B cell (primary cell): ENCODE measurements around the gene CASR. TPM values are rescaled to one million over a fixed set of nuclear protein-coding genes. Genes with fewer than 3 reads are reported as not detected.

Experiments
- ATAC-seq: fragments of 200-7000 bp; cut with Tn5 transposase; one replicate; pipeline ENCODE4 v1.10.0; 2021; ENCODE audit warnings: low read depth, mild to moderate bottlenecking, moderate number of reproducible peaks, moderate library complexity
- CTCF ChIA-PET: fragments of 350-600 bp; sonication (Branson Sonifier 250); formaldehyde crosslinking; loops from one replicate; lab custom pipeline; 2021; ENCODE audit warnings: antibody characterized with exemption, inconsistent platforms; lab: Charles Lee
- POLR2A ChIA-PET: fragments of 350-600 bp; sonication (Branson Sonifier 250); formaldehyde crosslinking; loops from one replicate; lab custom pipeline; 2021; ENCODE audit warnings: antibody characterized with exemption; lab: Charles Lee
- DNase-seq: peaks from one replicate; pipeline ENCODE4 v3.0.0; 2013
- H2AFZ ChIP-seq: 2 replicates; pipeline ENCODE4 v1.6.1; 2012; ENCODE audit warnings: mild to moderate bottlenecking, low read depth, low read length; ENCODE audit not compliant: insufficient read depth, poor library complexity, severe bottlenecking
- H3K27ac ChIP-seq, 2 donors: 1 replicate in 1 of 2; 2 replicates in 1 of 2; pipeline ENCODE4 v1.5.1; 2012 to 2013; ENCODE audit warnings: low read length in 2 of 2, mild to moderate bottlenecking in 2 of 2, moderate library complexity in 1 of 2
- H3K27me3 ChIP-seq, 4 experiments: fragments of 200-600 bp in 1 of 4; sonication (generic) in 1 of 4; replicated peaks in 1 of 4; 1 replicate in 2 of 4; 2 replicates in 2 of 4; pipeline versions ENCODE4 v1.6.1 to v1.7.0; 2013 to 2016; ENCODE audit warnings: low read length in 3 of 4, mild to moderate bottlenecking in 2 of 4, mixed read lengths in 1 of 4, moderate library complexity in 1 of 4; ENCODE audit not compliant: insufficient read depth in 4 of 4, control insufficient read depth in 3 of 4; ENCODE audit errors: control extremely low read depth in 1 of 4
- H3K36me3 ChIP-seq, 2 experiments: replicated peaks in 1 of 2; 1 replicate in 1 of 2; 2 replicates in 1 of 2; pipeline versions ENCODE4 v1.6.1 to v1.7.1; 2013; ENCODE audit warnings: low read length in 1 of 2; ENCODE audit not compliant: insufficient read depth in 2 of 2, control insufficient read depth in 1 of 2; ENCODE audit errors: control extremely low read depth in 1 of 2, extremely low read depth in 1 of 2
- H3K4me1 ChIP-seq, 2 donors: fragments of 200-600 bp in 1 of 2; sonication (generic) in 1 of 2; 1 replicate in 1 of 2; 2 replicates in 1 of 2; pipeline versions ENCODE4 v1.5.1 to v1.6.1; 2013 to 2017; ENCODE audit warnings: low read length in 2 of 2; ENCODE audit not compliant: control insufficient read depth in 2 of 2, insufficient read depth in 2 of 2
- H3K4me2 ChIP-seq: replicated peaks from 2 replicates; pipeline ENCODE3; 2012; ENCODE audit warnings: mild to moderate bottlenecking, low read depth, low read length; ENCODE audit not compliant: poor library complexity, severe bottlenecking
- H3K4me3 ChIP-seq, 5 experiments: fragments of 200-600 bp in 1 of 5; sonication (generic) in 1 of 5; 1 replicate in 3 of 5; 2 replicates in 2 of 5; pipeline versions ENCODE4 v1.5.1 to v1.7.0; 2011 to 2016; ENCODE audit warnings: low read length in 4 of 5, mild to moderate bottlenecking in 4 of 5, low read depth in 2 of 5, control low read depth in 1 of 5, moderate library complexity in 1 of 5; ENCODE audit not compliant: insufficient read depth in 1 of 5; ENCODE audit errors: control extremely low read depth in 1 of 5, extremely low read depth in 1 of 5
- H3K79me2 ChIP-seq: fragments of 200-600 bp; sonication (generic); one replicate; pipeline ENCODE4 v1.6.0; 2016; ENCODE audit warnings: low read length; ENCODE audit not compliant: control insufficient read depth, insufficient read depth
- H3K9ac ChIP-seq: fragments of 200-600 bp; sonication (generic); 2 replicates; pipeline ENCODE4 v1.6.1; 2017; ENCODE audit warnings: mild to moderate bottlenecking, low read length, moderate library complexity
- H3K9me3 ChIP-seq, 3 donors: one replicate each; pipeline versions ENCODE4 v1.6.1 to v1.7.1; 2013; ENCODE audit warnings: low read length in 2 of 3; ENCODE audit not compliant: control insufficient read depth in 2 of 3, insufficient read depth in 1 of 3; ENCODE audit errors: control extremely low read depth in 1 of 3
- H4K20me1 ChIP-seq: 2 replicates; pipeline ENCODE4 v1.6.0; 2012; ENCODE audit warnings: mild to moderate bottlenecking, low read length; ENCODE audit not compliant: insufficient read depth, control insufficient read depth, poor library complexity, severe bottlenecking
- H3K27ac Mint-ChIP-seq: one replicate; pipeline ENCODE4 v1.8.0; 2021; ENCODE audit warnings: mixed read lengths
- H3K27me3 Mint-ChIP-seq: one replicate; pipeline ENCODE4 v1.8.0; 2021; ENCODE audit warnings: mixed read lengths
- H3K4me1 Mint-ChIP-seq: one replicate; pipeline ENCODE4 v1.8.0; 2021; ENCODE audit warnings: mixed read lengths
- H3K4me3 Mint-ChIP-seq: one replicate; pipeline ENCODE4 v1.8.0; 2021; ENCODE audit warnings: mixed read lengths
- H3K9me3 Mint-ChIP-seq: one replicate; pipeline ENCODE4 v1.8.0; 2022; ENCODE audit warnings: mixed read lengths; ENCODE audit not compliant: insufficient read depth
- CTCF ChIP-seq: fragments of 200-600 bp; IDR thresholded peaks from one replicate; pipeline ENCODE4 v1.8.0; 2022; ENCODE audit warnings: antibody characterized with exemption, mild to moderate bottlenecking
- EZH2 ChIP-seq: IDR thresholded peaks from 2 replicates; pipeline ENCODE4 v1.6.1; 2012; ENCODE audit warnings: borderline replicate concordance, low read depth, mild to moderate bottlenecking, moderate library complexity, low read length; ENCODE audit not compliant: insufficient read depth, poor library complexity, severe bottlenecking
- WGBS: methylation state at CpG from one replicate; pipeline ENCODE4 v1.1.5; 2013; ENCODE audit warnings: missing lambda C conversion rate; ENCODE audit not compliant: insufficient coverage; 5-methylcytosine and 5-hydroxymethylcytosine counted together
- intact Hi-C: fragments of 100-400 bp; cut with micrococcal nuclease; formaldehyde crosslinking; loops from one replicate; pipeline ENCODE4 v1.10.0; 2022
- polyA plus RNA-seq: library from polyadenylated mRNA; depleted of rRNA; stranded (reverse); fragments of >200 nt; gene quantifications from 2 replicates; pipeline ENCODE4 v1.2.3, GENCODE V29; 2012
- total RNA-seq, 2 donors: library from RNA; stranded (reverse); fragments of 120-200 nt in 1 of 2; gene quantifications; 1 replicate in 1 of 2; 2 replicates in 1 of 2; pipeline versions ENCODE4 v1.2.3 to v1.2.4, GENCODE V29; 2013 to 2022

CASR gene
- total and polyA plus RNA-seq, 2 donors (not counting 1 experiment from before 2014, with no cell fraction given): not detected

GRCh38 chr3:122167630-122168029, 15.8 kb upstream of the CASR start:
- Histone ChIP-seq H4K20me1 (no peaks in the 10 kb centered on the region), H3K4me2 (no peak overlapping the region), H3K9ac (no peak overlapping the region), H3K79me2 (no peaks in the 10 kb centered on the region), H3K36me3 (no peaks in the 10 kb centered on the region), H3K27me3 (peaks cover 0 to 3% (median 0%) of the 10 kb centered on the region in 4 experiments), H3K4me1 (no peaks in the 10 kb centered on the region), H3K27ac (no peak overlapping the region), H3K9me3 (peaks cover 3 to 14% (median 3%) of the 10 kb centered on the region in 3 donors), H3K4me3 (no peak overlapping the region), H2AFZ (no peak overlapping the region)
- Mint-ChIP-seq H3K9me3 (no peaks in the 10 kb centered on the region), H3K4me1 (no peaks in the 10 kb centered on the region), H3K27me3 (peaks cover 7% of the 10 kb centered on the region), H3K4me3 (no peak overlapping the region), H3K27ac (no peak overlapping the region)
- intact Hi-C loops: no loop called here
- no peak for DNase-seq
- ATAC-seq: no peak
- TF ChIP-seq EZH2: no peak
- no peak for TF ChIP-seq CTCF
- ChIA-PET POLR2A (no interaction called here), CTCF (no interaction called here)

- Mint-ChIP-seq H3K4me1 (no peaks in the 10 kb centered on the region), H3K27me3 (peaks cover 7% of the 10 kb centered on the region), H3K27ac (no peak overlapping the region), H3K4me3 (no peak overlapping the region), H3K9me3 (no peaks in the 10 kb centered on the region)
- Histone ChIP-seq H3K9ac (no peak overlapping the region), H3K27ac (no peak overlapping the region), H3K36me3 (no peaks in the 10 kb centered on the region), H3K9me3 (peaks cover 4 to 14% (median 7%) of the 10 kb centered on the region in 3 donors), H2AFZ (no peak overlapping the region), H3K79me2 (no peaks in the 10 kb centered on the region), H3K4me1 (no peaks in the 10 kb centered on the region), H3K4me3 (no peak overlapping the region), H3K27me3 (peaks cover 0 to 6% (median 0%) of the 10 kb centered on the region in 4 experiments), H3K4me2 (no peak overlapping the region), H4K20me1 (no peaks in the 10 kb centered on the region)
- no peak for ATAC-seq
- no CpG with 5 or more reads among the region's 3 CpGs for WGBS
- intact Hi-C loops: no loop called here
- no peak for TF ChIP-seq CTCF
- no peak for TF ChIP-seq EZH2
- POLR2A ChIA-PET: no interaction called here
- DNase-seq: no peak
- CTCF ChIA-PET: no interaction called here
These were observed 15.4 kb upstream of the CASR start for GRCh38 chr3:122168044-122168443.
